ENCODE data around the gene STK24.

STK24 gene

DNA sequence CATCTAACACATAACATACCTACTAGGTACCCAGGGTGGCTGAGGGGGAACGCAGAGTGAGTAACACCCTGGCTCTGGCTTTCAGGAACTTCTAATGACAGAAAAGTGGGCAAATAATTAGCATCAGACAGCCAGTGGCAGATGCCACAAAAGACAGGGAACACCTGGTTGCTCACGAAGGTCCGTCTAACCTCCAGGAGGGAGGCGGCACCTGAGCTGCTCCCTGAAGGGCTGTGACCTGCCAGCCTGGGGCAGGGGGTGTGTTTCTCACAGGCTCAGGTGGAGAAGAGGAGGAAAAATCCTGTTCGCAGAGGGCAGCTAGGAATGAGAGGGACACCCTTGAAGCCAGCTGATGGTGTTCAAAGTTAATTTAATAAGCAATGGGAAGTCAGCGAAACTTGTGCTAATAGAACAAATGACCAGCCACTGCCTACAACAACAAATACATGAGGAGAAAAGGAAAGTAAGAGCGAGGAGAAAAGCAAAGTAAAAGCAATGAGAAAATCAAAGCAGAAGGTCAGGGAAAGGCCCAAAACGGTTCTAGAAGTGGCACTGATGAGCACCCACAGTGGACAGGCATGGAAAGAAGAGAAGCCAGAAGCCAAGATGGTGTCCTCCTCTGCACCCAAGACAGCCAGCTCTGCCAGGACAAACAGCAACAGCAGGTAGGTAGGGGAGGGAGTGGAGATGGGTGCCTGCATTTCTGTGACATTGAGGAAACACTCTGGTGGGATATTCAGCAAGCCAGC lies 87.3 kb downstream of the STK24 start:
- no peak for DNase-seq (ENCODE audit: low read depth)

- DNase-seq (ENCODE audit: low read depth): no peak
These were observed 88.2 kb downstream of the STK24 start for GRCh38 chr13:98488736-98489135.

DNA sequence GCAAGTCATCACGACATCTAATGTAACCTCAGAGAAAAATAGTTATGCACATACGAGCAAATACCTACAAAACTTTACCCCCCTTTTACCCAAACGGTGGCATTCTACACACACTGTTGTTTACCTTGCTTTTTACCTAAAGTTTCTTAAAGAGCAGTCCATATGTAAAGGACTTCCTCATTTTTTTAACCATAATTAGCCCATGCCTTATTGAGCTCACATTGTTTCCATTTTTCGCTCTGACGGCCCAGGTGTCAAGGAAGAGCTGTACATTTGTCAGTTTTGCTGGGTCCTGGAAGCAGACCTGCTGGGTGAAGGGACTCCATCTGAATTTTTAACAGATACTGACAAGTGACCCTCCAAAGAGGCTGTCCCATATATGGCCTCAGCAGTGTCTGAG lies 89.4 kb downstream of the STK24 start:
- no peak for DNase-seq (ENCODE audit: low read depth)

DNA sequence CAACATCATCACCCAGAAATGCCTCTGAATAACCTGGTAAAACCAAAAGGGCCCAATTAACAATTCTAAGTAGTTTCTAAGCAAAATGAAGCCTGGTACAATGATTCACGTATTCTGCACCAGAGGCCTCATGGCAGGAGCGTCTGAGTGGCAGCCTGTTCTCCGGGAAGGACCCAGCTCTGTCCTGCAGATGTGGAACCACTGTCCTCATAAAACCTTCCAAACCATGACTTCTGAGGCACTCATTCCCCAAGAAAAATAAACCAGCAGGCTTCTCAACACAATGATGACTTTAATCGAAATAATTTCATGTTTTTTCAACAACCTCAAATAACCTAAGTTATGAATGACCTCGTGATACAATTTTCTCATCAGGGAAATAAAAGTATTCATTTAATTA lies 89.9 kb downstream of the STK24 start:
- no peak for DNase-seq (ENCODE audit: low read depth)

- DNase-seq (ENCODE audit: low read depth): no peak
These were observed 90.5 kb downstream of the STK24 start for GRCh38 chr13:98486412-98486811.

DNA sequence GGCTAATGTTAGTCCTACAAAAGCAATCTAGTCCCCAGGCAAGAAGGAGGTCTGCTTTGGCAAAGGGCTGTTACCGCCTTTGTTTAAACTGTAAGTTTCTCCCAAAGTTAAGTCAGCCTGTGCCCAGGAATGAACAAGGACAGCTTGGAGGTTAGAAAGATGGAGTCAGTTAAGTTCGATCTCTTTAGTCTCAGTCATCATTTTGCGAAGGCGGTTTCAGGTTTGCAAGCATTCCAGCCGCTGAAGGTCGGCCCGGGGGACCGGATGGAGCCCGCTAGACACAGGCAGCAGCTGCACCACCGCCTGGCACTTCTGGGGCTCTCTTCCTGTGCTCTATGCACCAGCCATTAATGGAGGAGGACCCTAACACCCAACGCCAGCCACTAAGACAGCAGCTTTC lies 91.3 kb downstream of the STK24 start:
- DNase-seq (ENCODE audit: low read depth): no peak

GRCh38 chr13:98484289-98485219 lies 92.4 kb downstream of the STK24 start:
- DNase-seq (ENCODE audit: low read depth): peak; percentile 97

DNA sequence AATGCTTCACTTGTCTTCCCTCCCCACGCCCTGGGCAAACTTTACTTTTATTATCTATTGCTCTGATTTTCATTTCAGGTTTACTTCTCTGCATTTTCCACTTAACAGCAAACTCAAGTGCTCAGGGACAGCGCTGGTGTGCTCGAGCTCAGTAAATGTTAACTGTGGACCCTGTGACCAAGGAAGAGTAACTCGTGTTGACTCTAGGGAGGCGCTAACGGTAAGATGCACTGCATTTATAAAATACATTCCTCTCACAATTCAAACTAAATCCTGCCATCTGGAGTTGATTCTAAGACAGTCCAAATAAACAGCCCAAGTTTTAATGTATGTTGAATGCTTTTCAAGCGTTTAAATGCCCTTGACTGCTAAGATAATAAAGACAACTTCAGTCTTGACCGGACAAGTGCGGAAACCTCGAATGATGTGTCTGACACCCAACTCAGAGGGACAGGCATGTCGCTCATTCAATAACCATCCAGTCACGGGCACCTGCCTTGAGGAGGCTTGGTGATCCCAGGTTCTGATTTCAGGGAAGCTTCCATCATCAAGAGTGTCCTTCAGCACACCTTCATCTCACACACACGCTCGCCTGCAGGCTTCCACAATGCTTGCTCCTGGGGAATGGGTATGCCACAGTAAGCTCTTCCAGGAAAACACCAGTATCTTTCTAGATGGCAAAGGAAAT lies 93.2 kb downstream of the STK24 start:
- DNase-seq (ENCODE audit: low read depth): peak; percentile 61

GRCh38 chr13:98482476-98483444 lies 94.1 kb downstream of the STK24 start:
- DNase-seq (ENCODE audit: low read depth): peak; percentile 90

DNA sequence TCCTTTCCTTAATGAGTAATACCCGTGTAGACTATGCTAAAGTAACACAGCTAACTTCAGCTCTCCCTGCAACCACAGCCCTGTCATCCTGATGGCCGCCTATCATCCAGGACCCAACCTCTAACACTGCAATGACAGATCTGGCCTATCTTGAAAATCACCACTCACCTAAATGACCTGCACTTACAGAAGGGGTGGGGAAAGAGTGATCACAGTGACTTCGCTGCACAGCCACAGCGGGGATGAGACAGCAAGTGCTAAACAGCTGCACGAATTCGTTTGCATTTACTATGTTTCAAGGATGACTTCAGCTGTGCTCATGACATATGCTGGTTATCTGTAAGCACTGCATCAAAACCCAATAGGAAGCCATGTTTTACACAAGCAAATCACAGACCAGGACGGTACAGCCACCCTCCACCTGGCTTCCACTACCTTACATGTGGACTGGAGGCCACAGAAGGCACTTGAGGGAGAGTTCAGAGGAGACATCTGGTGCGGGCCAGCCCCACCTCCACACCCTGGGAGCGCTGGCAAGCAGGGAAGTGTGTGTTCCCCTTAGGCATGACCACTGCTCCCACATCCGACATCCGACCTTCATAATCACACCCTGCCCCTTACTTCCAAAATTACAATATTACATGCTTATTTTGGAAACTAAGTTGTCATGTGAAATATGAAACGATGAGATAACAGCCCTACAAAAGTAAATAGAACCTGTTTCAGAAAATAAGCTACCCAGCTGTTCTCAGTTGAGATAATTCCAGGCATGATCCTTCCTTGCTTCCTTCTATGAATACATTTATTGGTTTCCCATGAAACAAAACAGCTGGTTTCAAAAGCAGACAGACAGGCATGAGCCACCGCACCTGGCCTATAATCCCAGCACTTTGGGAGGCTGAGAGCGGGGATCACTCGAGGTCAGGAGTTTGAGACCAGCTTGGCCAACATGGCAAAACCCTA lies 95.7 kb downstream of the STK24 start:
- DNase-seq (ENCODE audit: low read depth): peak; percentile 59

- no peak for DNase-seq (ENCODE audit: low read depth)
These were observed 97.4 kb downstream of the STK24 start for GRCh38 chr13:98479496-98480003.

DNA sequence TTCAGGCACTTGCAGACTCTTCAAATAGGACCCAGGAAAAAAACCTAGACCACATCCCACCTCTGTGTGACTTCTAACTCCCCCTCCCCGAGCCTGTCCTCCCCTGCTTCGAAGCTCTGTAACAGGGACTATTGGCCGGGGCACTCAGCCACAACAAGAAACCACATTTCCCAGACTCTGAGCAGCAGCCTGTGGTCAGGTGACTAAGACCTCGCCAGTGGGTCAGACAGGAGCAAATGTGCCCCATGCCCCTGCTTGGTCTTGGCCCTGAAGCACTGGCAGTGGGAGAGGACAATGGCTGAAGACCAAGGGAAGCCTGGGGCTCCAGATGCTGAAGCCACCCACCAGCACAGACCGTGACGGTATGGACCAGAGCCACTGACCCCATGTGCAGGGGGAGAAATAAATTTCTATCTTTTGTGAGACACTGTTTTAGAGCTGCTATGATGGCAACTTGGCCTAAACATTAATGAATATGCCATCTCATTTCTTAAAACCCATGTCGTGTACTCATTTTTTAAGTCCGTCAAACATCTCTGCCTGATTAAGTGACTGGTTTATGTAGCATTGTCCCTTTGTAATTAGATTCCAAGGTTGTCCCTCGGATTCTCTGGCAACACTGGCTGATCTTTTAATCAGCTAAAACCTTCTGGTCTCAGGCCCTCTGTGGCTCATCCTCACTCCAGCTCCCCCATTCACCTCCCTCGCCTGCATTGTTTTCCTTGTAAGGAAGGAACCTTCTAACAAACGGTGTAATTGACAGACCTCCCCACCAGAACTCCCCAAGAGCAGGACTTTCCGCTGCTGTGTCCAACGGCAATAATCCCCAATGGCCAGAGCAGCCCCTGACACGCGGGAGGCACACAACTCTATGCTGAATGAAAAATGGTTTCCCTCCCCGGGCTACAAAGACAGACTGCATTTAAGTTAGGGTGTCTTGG lies 98.4 kb downstream of the STK24 start:
- DNase-seq (ENCODE audit: low read depth): peak; percentile 63

- DNase-seq (ENCODE audit: low read depth): peak; percentile 91
These were observed 100.4 kb downstream of the STK24 start for GRCh38 chr13:98476538-98476966.

- no peak for DNase-seq (ENCODE audit: low read depth)
These were observed 100.8 kb downstream of the STK24 start for GRCh38 chr13:98476106-98476505.

GRCh38 chr13:98475522-98475921 lies 101.4 kb downstream of the STK24 start:
- peak; percentile 31 for DNase-seq (ENCODE audit: low read depth)

GRCh38 chr13:98474761-98475160 lies 102.1 kb downstream of the STK24 start:
- DNase-seq (ENCODE audit: low read depth): no peak

DNA sequence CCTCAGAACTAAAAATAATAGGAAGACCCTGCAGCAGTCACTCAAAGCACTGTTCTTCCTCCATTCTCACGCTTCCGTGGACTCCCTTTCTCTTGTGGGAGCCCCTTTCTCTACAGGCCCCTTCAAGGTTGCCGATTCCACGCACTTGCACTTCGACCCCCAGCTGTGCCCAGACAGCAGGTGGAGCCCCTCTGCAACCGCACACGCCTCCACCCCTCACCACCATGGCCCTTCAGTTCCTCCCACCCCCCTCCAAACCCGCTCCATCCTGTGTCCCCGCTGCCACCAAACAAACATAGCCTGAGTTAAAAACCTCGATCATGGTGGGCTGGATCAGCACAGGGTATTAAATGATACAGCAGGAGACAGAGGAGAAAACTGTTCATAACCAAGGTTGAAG lies 102.6 kb downstream of the STK24 start:
- no peak for DNase-seq (ENCODE audit: low read depth)

GRCh38 chr13:98473788-98474144 lies 103.1 kb downstream of the STK24 start:
- no peak for DNase-seq (ENCODE audit: low read depth)

Measured in iris pigment epithelial cell (primary cell).